SU-DHL-6 (cell line): Measurements from ENCODE around the gene LRP3.

Experiments
- H2AFZ ChIP-seq: fragments of 200-600 bp; sonication (generic); 2 replicates; pipeline ENCODE4 v1.6.1; 2014; ENCODE audit warnings: low read depth, mild to moderate bottlenecking, moderate library complexity, mixed read lengths, antibody characterized with exemption, low read length; ENCODE audit not compliant: severe bottlenecking
- H3F3A ChIP-seq: fragments of 200-600 bp; shearing (Covaris generic); 2 replicates; pipeline ENCODE4 v1.6.0; 2016; ENCODE audit warnings: antibody characterized with exemption, mild to moderate bottlenecking; ENCODE audit not compliant: insufficient read depth
- H3K27ac ChIP-seq: fragments of 200-600 bp; sonication (generic); 2 replicates; pipeline ENCODE4 v1.5.1; 2016; ENCODE audit warnings: low read depth, mild to moderate bottlenecking, low read length, moderate library complexity, mixed read lengths
- H3K27me3 ChIP-seq: fragments of 200-600 bp; sonication (generic), shearing (Covaris generic); 2 replicates; pipeline ENCODE4 v1.6.0; 2014; ENCODE audit warnings: mild to moderate bottlenecking, low read length
- H3K36me3 ChIP-seq: fragments of 200-600 bp; sonication (generic); 2 replicates; pipeline ENCODE4 v1.6.1; 2014; ENCODE audit warnings: mild to moderate bottlenecking, low read length, mixed read lengths
- H3K4me2 ChIP-seq: fragments of 300-600, 200-600 bp; shearing (Covaris generic), sonication (generic); 2 replicates; pipeline ENCODE4 v1.6.0; 2014; ENCODE audit warnings: low read length, low read depth, mild to moderate bottlenecking; ENCODE audit not compliant: poor library complexity, severe bottlenecking
- H3K4me3 ChIP-seq: fragments of 200-600 bp; sonication (generic); 2 replicates; pipeline ENCODE4 v1.5.1; 2014; ENCODE audit warnings: antibody characterized with exemption, low read length, mild to moderate bottlenecking, mixed read lengths; ENCODE audit not compliant: insufficient read depth, poor library complexity, severe bottlenecking
- H3K79me2 ChIP-seq: fragments of 200-600 bp; sonication (generic); 2 replicates; pipeline ENCODE4 v1.6.1; 2014; ENCODE audit warnings: mild to moderate bottlenecking, low read length, moderate library complexity; ENCODE audit not compliant: insufficient read depth
- H3K9ac ChIP-seq: fragments of 200-600 bp; sonication (generic); 2 replicates; pipeline ENCODE4 v1.7.0; 2014; ENCODE audit warnings: mild to moderate bottlenecking, low read length
- H3K9me2 ChIP-seq: fragments of 200-600 bp; sonication (generic); replicated peaks from 2 replicates; pipeline ENCODE4 v1.6.1; 2014; ENCODE audit warnings: low read length; ENCODE audit not compliant: insufficient read depth
- H3K9me3 ChIP-seq: fragments of 200-600 bp; sonication (generic); 2 replicates; pipeline ENCODE4 v1.6.1; 2014; ENCODE audit warnings: low read length, mixed read lengths; ENCODE audit not compliant: insufficient read depth
- H4K20me1 ChIP-seq: fragments of 200-600 bp; sonication (generic); 2 replicates; pipeline ENCODE4 v1.6.1; 2014; ENCODE audit warnings: low read depth, mild to moderate bottlenecking, antibody characterized with exemption, low read length, moderate library complexity, mixed read lengths
- EZH2phosphoT487 ChIP-seq: fragments of 200-600 bp; sonication (generic), shearing (Covaris generic); conservative IDR thresholded peaks from 2 replicates; pipeline ENCODE4 v1.6.1; 2018; ENCODE audit warnings: mild to moderate bottlenecking, antibody characterized with exemption, low read length, moderate library complexity, mixed read lengths
- TF ChIP-seq, protein P1 (sequence below): fragments of 200-600 bp; sonication (generic); IDR thresholded peaks from one replicate; pipeline ENCODE4 v1.5.1; 2017; ENCODE audit warnings: antibody characterized with exemption, mild to moderate bottlenecking, low read length, moderate library complexity; ENCODE audit not compliant: insufficient read depth, poor library complexity, severe bottlenecking

The LRP3 gene

DNA sequence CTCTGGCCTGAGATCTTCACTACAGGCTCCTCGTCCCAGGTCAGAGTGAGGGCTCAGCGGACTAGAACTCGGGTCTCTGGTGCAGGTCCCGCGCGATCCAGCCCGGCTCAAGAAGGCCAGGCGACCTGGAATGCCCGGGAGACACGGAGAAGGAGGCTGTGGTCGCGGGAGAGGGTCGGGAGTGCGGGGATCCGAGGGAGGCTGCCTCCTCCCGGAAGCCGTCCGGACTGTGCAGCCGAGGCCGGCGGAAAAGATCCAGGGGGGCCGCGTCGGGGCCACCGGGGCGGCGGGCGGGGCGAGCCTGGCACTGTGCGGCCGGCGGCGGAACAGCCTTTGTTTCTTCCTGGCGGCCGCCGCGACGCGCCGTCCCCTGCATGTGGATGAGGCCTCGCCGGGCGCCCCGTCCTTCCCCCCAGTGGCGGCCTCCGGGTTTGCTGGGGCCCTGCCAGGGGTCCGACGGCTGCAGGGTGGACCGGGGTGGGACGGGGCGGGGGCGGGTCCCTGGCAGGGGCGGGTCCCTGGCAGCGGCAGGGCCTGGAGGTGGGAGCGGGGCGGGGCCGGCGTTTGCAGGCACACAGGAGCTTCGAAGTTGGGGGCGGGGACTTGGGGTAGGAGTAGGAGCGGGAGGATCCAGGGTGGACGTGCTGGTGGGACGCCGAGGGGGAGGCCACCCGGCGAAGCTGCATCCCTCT, 32.6 kb downstream of the LRP3 start:
- no peak overlapping the region for H3K27ac ChIP-seq
- no peak overlapping the region for H2AFZ ChIP-seq

DNA sequence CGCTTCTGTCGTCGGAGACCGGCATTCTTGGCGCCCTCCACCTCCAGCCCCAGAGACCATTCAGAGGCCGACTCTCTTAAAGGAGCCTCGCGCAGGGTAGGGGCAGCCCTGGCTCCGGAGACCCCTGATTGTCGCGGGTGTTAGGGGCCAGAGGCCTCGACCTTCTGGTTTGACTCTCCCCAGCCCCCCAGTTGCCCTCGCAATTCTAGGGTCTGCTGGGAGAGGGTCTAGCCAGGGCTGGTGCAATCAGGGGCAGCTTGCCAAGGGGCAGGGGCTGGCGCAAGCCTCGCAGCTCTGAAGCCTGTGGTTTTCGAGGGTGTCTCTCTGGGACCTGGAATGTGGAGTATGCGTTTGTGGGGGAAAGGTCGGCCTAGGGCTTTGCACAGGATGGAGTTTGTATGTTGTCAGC, 33.1 kb downstream of the LRP3 start:
- Histone ChIP-seq H3K9me3 (0 out of 2 replicates have a peak, but pooled peaks cover 7% of the 10 kb centered on the region), H3K27me3 (no peaks in the 10 kb centered on the region), H3K4me2 (no peak overlapping the region), H3K4me3 (no peak overlapping the region), H4K20me1 (no peaks in the 10 kb centered on the region), H2AFZ (no peak overlapping the region), H3F3A (no peaks in the 10 kb centered on the region), H3K9ac (no peak overlapping the region), H3K79me2 (no peaks in the 10 kb centered on the region), H3K36me3 (no peaks in the 10 kb centered on the region), H3K9me2 (no peaks in the 10 kb centered on the region), H3K27ac (no peak overlapping the region)
- no peak for TF ChIP-seq EZH2phosphoT487
- TF ChIP-seq, protein P1, sequence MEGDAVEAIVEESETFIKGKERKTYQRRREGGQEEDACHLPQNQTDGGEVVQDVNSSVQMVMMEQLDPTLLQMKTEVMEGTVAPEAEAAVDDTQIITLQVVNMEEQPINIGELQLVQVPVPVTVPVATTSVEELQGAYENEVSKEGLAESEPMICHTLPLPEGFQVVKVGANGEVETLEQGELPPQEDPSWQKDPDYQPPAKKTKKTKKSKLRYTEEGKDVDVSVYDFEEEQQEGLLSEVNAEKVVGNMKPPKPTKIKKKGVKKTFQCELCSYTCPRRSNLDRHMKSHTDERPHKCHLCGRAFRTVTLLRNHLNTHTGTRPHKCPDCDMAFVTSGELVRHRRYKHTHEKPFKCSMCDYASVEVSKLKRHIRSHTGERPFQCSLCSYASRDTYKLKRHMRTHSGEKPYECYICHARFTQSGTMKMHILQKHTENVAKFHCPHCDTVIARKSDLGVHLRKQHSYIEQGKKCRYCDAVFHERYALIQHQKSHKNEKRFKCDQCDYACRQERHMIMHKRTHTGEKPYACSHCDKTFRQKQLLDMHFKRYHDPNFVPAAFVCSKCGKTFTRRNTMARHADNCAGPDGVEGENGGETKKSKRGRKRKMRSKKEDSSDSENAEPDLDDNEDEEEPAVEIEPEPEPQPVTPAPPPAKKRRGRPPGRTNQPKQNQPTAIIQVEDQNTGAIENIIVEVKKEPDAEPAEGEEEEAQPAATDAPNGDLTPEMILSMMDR: no peak

More for the DNA sequence above, 32.6 kb downstream of the LRP3 start:
- Histone ChIP-seq H3K79me2 (no peaks in the 10 kb centered on the region), H3K9me2 (no peaks in the 10 kb centered on the region), H3K9me3 (0 out of 2 replicates have a peak, but pooled peaks cover 7% of the 10 kb centered on the region), H3K27me3 (no peaks in the 10 kb centered on the region), H3K9ac (no peak overlapping the region), H3K36me3 (no peaks in the 10 kb centered on the region), H3K4me3 (no peak overlapping the region), H4K20me1 (no peaks in the 10 kb centered on the region), H3F3A (no peaks in the 10 kb centered on the region), H3K4me2 (no peak overlapping the region)
- TF ChIP-seq EZH2phosphoT487: no peak
- TF ChIP-seq, protein P1: no peak

DNA sequence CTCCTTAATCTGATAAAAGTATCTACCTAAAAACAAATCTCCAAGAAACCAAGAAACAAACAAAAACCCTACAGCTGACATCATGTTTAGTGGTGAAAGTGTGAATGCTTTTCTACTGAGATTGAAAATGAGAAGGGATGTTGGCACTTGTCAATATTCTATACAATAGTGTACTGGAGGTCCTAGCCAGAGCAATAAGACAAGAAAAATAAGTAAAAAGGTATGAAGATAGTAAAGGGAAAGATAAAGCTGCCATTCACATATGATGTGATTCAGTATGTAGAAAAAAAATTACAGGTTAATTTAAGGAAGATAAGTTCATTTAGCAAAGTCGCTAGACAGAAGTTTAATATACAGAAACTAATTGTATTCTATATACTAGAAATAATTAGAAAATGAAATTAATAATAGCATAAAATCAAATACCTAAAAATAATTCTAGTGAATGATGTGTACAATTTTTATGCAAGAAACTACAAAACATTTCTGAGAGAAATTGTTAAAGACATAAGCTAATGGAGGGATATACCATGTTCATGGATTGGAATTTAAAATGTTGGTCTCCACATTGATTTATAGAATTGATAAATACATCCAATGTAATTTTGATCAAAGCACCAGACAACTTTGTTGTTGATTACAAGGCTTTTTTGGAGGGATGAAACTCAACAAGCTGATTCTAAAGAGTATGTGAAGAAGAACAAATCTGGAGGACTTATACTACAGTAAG, 33.9 kb downstream of the LRP3 start:
- TF ChIP-seq EZH2phosphoT487: no peak
- TF ChIP-seq, protein P1: no peak
- Histone ChIP-seq H3F3A (no peaks in the 10 kb centered on the region), H3K27me3 (no peaks in the 10 kb centered on the region), H3K9ac (no peak overlapping the region), H2AFZ (no peak overlapping the region), H3K9me3 (0 out of 2 replicates have a peak, but pooled peaks cover 7% of the 10 kb centered on the region), H3K4me2 (no peak overlapping the region), H3K79me2 (no peaks in the 10 kb centered on the region), H4K20me1 (no peaks in the 10 kb centered on the region), H3K27ac (no peak overlapping the region), H3K4me3 (no peak overlapping the region), H3K9me2 (no peaks in the 10 kb centered on the region), H3K36me3 (no peaks in the 10 kb centered on the region)
